Heart left ventricle (tissue), 16 donors: Measurements from ENCODE around the gene XYLT2. TPM values are rescaled to one million over a fixed set of nuclear protein-coding genes. Genes with fewer than 3 reads are reported as not detected.

Experiments
- ATAC-seq, 4 donors: fragments of 200-7000 bp; cut with Tn5 transposase; one replicate each; pipeline ENCODE4 v1.9.1; 2020 to 2022; ENCODE audit warnings: moderate library complexity in 4 of 4, mild to moderate bottlenecking in 3 of 4, moderate number of reproducible peaks in 1 of 4
- DNase-seq, 5 donors: peaks; one replicate each; pipeline ENCODE4 v3.0.0-alpha.2; 2020
- H3K27ac ChIP-seq, 12 donors: fragments of 200-600 bp; sonication (generic) in 4 of 12; one replicate each; pipeline versions ENCODE4 v1.5.0 to v1.8.0; 2016 to 2022; ENCODE audit warnings: mild to moderate bottlenecking in 2 of 12
- H3K27me3 ChIP-seq, 9 donors: fragments of 200-600 bp; sonication (generic) in 2 of 9; one replicate each; pipeline versions ENCODE4 v1.5.1 to v1.8.0; 2016 to 2022; ENCODE audit warnings: mild to moderate bottlenecking in 3 of 9
- H3K36me3 ChIP-seq, 9 donors: fragments of 200-600 bp; sonication (generic) in 2 of 9; one replicate each; pipeline versions ENCODE4 v1.5.0 to v1.8.0; 2018 to 2022; ENCODE audit warnings: mild to moderate bottlenecking in 2 of 9
- H3K4me1 ChIP-seq, 12 donors: fragments of 200-600 bp; sonication (generic) in 4 of 12; one replicate each; pipeline versions ENCODE4 v1.5.0 to v1.8.0; 2016 to 2022; ENCODE audit warnings: mild to moderate bottlenecking in 3 of 12
- H3K4me3 ChIP-seq, 12 donors: fragments of 200-600 bp; sonication (generic) in 4 of 12; one replicate each; pipeline versions ENCODE4 v1.5.0 to v1.8.0; 2017 to 2022; ENCODE audit warnings: mild to moderate bottlenecking in 9 of 12, moderate library complexity in 4 of 12
- H3K9me3 ChIP-seq, 12 donors: fragments of 200-600 bp; sonication (generic) in 4 of 12; one replicate each; pipeline versions ENCODE4 v1.5.0 to v1.8.0; 2016 to 2022; ENCODE audit warnings: mild to moderate bottlenecking in 1 of 12
- CTCF ChIP-seq, 12 donors: fragments of 200-600 bp; sonication (generic) in 4 of 12; IDR thresholded peaks; one replicate each; pipeline versions ENCODE4 v1.5.0 to v1.8.0; 2018 to 2022; ENCODE audit warnings: antibody characterized with exemption in 12 of 12, mild to moderate bottlenecking in 5 of 12
- POLR2A ChIP-seq, 2 donors: fragments of 450-650 bp; IDR thresholded peaks; one replicate each; pipeline ENCODE4 v1.6.1; 2017; ENCODE audit warnings: antibody characterized with exemption in 2 of 2, mild to moderate bottlenecking in 2 of 2, moderate library complexity in 2 of 2
- WGBS, 4 donors: extraction: QIAGEN DNeasy Blood & Tissue Kit in 2 of 4; methylation state at CpG; one replicate each; pipeline versions ENCODE4 v1.1.5 to v1.1.7; 2013 to 2018; 5-methylcytosine and 5-hydroxymethylcytosine counted together
- intact Hi-C, 10 donors: fragments of 100-400 bp; cut with DNase I; formaldehyde crosslinking; loops; one replicate each; pipeline versions ENCODE4 v1.11.1 to v1.14.2; 2022
- polyA plus RNA-seq, 2 donors: library from polyadenylated mRNA; stranded (reverse); fragments of 200-250 nt; gene quantifications; one replicate each; pipeline ENCODE4 v1.2.3, GENCODE V29; 2013
- total RNA-seq, 9 donors: library from RNA; depleted of rRNA in 2 of 9; stranded (reverse); fragments of >200 nt in 2 of 9; fragmentation: NEBNext Ultra II Directional in 3 of 9; extraction: Animal tissue kit (Norgen Biotek cat#: 25700) in 3 of 9; gene quantifications; one replicate each; pipeline versions ENCODE4 v1.1.0 to v1.2.4, GENCODE V29; 2016 to 2023
- donor health status: ischemic (EF 13 %, LVEDD 7.1; RV severe dilation, severe dysfunction).
- donor health status: healthy with polysubstance abuse.
- donor health status: DM: no; HTN: yes; CAD: no.
- donor health status: DM: no; HTN: no; CAD: no.
- donor health status: ischemic (EF 25% LVEDD 6.9; RV normal size, moderate dysfunction).
- donor health status: ischemic (EF 25% LVEDD 5.7; RV mildly dilated, moderate dysfunction).
- donor health status: healthy.
- donor health status: DM: yes; HTN: yes; CAD: no.
- donor health status: ischemic (EF 35%, LVEDD 5.7; RV mildly dilated, moderate dysfunction).
- donor health status: nonischemic (EF 11% LVEDD 7.7; RV severe dilation, severe dysfunction).
- donor health status: DM: yes; HTN: yes; CAD: no.
- donor health status: PGD.
- donor health status: ischemic (EF 29% LVEDD 5.4; RV normal size, mild dysfunction).
- donor health status: nonischemic (EF 23%, LVEDD 6.1; RV moderate dilation, normal function).

XYLT2 gene
- total and polyA plus RNA-seq, 11 donors: 9.5 to 19.2 (median 13.3) TPM

DNA sequence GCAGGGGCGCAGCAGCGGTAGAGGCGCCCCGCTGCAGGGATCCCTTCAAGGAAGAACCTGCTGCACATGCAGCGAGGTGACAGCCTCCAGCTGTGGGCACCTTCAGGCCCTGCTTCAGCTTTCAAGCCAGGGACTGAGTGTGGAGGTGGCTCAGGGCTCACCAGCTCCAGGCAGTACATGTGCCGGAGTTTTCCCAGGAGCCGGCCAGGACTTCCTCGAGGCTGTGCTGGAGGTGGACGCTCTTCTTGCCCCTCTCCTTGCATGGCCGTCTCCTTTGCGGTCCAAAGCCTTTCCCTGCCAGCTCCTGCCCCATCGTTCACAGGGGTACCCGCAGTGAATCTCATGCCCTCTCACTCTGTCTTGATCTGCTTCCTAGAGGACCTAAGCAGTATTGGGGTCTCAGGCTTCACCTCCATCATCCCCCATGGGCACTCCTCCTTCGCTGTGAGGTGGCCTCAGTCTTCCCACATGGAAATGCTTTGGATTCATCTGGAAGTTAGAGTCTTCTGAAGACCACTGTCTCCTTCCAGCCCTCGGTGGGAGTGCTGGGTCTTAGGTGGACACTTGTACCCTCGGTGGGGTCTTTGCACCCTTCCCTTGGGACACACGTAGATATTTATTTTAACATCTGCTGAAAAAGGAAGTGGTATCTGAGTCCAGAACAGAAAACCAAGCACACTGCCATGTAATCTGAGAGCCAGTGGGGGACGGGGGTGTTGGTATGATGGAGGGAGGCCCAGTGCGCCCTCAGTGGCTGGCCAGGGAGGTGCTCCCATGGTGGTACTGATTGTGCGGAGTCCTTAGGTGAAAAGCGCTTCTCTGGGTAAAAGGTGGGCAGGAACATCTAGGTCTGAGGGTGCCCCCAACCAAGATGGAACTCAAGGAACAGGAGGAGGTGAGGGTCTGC lies 7.0 kb downstream of the XYLT2 start:
- Histone ChIP-seq H3K9me3 (no peaks in the 10 kb centered on the region), H3K27me3 (no peaks in the 10 kb centered on the region), H3K4me1 (peaks cover 0 to 21% (median 5%) of the 10 kb centered on the region in 12 donors), H3K4me3 (no peak overlapping the region), H3K36me3 (peaks cover 0 to 50% (median 46%) of the 10 kb centered on the region in 9 donors), H3K27ac (no peak overlapping the region)
- WGBS, 4 donors: 90 to 94% (median 91%) methylated on average over 19 to 21 of the region's 21 CpGs
- ATAC-seq (no peak), DNase-seq (no peak)
- intact Hi-C loops: no loop called here
- TF ChIP-seq POLR2A (IDR thresholded peaks at IDR 0.05) (no peak), CTCF (IDR thresholded peaks at IDR 0.05) (no peak)

DNA sequence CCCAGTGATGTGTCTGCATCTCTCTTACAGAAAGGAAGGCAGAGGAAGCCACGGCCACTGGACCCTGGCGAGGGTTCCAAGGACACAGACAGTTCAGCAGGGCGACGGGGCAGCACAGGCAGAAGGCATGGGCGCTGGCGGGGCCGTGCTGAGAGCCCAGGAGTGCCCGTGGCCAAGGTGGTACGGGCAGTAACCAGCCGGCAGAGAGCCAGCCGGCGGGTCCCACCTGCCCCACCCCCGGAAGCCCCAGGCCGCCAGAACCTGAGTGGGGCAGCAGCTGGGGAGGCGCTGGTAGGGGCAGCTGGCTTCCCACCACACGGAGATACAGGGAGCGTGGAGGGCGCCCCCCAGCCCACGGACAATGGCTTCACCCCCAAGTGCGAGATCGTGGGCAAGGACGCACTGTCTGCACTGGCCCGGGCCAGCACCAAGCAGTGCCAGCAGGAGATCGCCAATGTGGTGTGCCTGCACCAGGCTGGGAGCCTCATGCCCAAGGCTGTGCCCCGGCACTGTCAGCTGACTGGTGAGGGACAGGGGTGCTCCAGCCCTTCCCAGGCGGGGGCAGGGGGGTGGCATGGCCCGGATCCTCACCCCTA lies 7.8 kb downstream of the XYLT2 start:
- no peaks in the 10 kb centered on the region for H3K9me3 ChIP-seq
- no peak overlapping the region for H3K27ac ChIP-seq
- 90 to 97% (median 94%) methylated on average over 16 to 27 of the region's 27 CpGs for WGBS, 4 donors
- no peak for TF ChIP-seq POLR2A (IDR thresholded peaks at IDR 0.05)
- TF ChIP-seq CTCF (IDR thresholded peaks at IDR 0.05): no peak
- peaks cover 0 to 58% (median 53%) of the 10 kb centered on the region in 9 donors for H3K36me3 ChIP-seq
- H3K4me1 ChIP-seq: peaks cover 0 to 14% (median 0%) of the 10 kb centered on the region in 12 donors
- DNase-seq (no peak), ATAC-seq (no peak)
- intact Hi-C loops: no loop called here
- H3K4me3 ChIP-seq: no peak overlapping the region
- no peaks in the 10 kb centered on the region for H3K27me3 ChIP-seq

DNA sequence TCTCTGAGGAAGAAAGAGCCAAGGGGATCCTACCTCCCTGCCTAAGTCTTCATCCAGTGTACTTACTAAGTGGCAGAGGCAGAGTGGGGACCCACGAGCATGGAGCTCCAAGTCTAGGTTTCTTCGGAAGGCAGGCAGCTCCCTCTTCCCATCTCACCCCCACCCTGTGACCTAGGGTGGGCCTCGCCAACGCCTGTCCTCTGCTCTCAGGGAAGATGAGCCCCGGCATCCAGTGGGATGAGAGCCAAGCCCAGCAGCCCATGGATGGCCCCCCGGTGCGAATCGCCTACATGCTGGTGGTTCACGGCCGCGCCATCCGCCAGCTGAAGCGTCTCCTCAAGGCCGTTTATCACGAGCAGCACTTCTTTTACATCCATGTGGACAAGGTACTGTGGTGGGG lies 8.3 kb downstream of the XYLT2 start:
- H3K4me3 ChIP-seq: no peak overlapping the region
- H3K36me3 ChIP-seq: peaks cover 0 to 63% (median 58%) of the 10 kb centered on the region in 9 donors

More for the DNA sequence above, 8.3 kb downstream of the XYLT2 start:
- H3K27me3 ChIP-seq: no peaks in the 10 kb centered on the region
- H3K9me3 ChIP-seq: no peaks in the 10 kb centered on the region
- H3K27ac ChIP-seq: no peak overlapping the region
- intact Hi-C loops: no loop called here
- ATAC-seq (no peak), DNase-seq (no peak)
- 90 to 97% (median 94%) methylated on average over 12 to 15 of the region's 15 CpGs for WGBS, 4 donors
- TF ChIP-seq POLR2A (IDR thresholded peaks at IDR 0.05) (no peak), CTCF (IDR thresholded peaks at IDR 0.05) (no peak)
- H3K4me1 ChIP-seq: peaks cover 0 to 15% (median 0%) of the 10 kb centered on the region in 12 donors
